ENCODE results near the gene TMEM184B.

TMEM184B gene

DNA sequence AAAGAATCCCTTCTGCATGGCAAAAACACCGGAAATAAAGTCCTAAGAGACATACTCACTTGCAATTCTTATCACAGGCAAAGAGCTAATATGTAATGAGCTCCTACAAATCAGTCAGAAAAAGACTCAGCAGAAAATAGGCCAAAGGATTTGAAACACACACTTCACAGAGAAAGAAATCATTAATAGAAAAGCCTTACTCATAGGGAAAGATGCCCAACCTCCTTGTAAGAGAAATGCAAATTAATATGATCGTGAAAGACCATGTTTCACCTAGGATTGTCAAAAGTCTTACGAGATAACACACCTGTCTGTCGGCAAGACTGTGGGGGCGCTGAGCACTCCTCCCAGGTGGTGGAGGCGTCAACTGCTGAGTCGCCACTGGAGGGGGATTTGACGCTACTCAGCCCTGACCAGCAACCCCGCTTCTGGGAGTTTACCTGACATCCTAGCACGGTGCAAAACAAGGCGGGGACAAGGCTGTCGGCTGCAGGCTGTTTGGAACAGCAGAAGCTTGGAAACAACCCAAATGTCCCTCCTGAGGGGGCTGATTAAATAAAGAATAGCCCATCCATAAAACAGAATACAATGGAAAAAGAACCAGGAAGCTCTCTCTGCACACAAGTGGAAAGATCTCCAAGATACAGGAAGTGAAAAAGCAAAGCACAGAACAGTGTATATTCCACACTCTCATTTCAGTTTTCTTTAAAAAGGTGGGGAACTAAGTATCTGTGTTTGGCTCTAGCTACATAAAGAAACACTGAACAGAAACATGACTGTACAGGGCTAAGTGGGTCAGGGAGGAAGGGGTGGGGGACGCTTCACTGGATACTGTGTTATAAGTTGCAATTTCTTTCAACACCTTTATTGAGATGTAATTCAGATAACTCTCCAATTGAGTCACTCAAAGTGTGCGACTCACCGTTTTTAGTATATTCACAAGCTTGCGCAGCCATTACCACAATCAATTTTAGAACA is 33.0 kb upstream of the TMEM184B start:
- peak; percentile 37 for DNase-seq

DNA sequence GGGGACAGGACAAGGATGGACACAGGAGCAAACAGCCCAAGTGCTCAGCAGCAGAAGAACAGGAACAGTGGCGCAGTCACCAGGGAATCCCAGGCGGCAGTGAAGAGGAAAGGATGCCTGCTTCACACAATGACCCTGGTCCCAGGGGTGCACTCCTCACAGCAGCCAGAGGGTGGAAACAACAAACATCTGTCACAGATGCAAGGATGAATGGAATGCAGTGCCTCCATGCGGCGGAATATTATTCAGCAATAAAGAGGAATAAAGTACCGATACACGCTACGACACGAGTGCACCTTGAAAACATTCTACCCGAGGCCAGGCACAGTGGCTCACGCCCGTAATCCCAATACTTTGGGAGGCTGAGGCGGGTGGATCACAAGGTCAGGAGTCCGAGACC is 31.7 kb upstream of the TMEM184B start:
- DNase-seq: no peak

- DNase-seq: no peak
Observed at GRCh38 chr22:38303974-38304373, 31.2 kb upstream of the TMEM184B start.

GRCh38 chr22:38302906-38303305 is 30.1 kb upstream of the TMEM184B start:
- no peak for DNase-seq

- no peak for DNase-seq
Observed at GRCh38 chr22:38300946-38301345, 28.1 kb upstream of the TMEM184B start.

- DNase-seq: no peak
Observed at GRCh38 chr22:38300197-38300945, 27.6 kb upstream of the TMEM184B start.

GRCh38 chr22:38299770-38300102 is 26.9 kb upstream of the TMEM184B start:
- DNase-seq: no peak

- peak; percentile 34 for DNase-seq
Observed at GRCh38 chr22:38298312-38299005, 25.6 kb upstream of the TMEM184B start.

- DNase-seq: no peak
Observed at GRCh38 chr22:38296372-38296771, 23.6 kb upstream of the TMEM184B start.

- no peak for DNase-seq
Observed at GRCh38 chr22:38295863-38296262, 23.1 kb upstream of the TMEM184B start.

DNA sequence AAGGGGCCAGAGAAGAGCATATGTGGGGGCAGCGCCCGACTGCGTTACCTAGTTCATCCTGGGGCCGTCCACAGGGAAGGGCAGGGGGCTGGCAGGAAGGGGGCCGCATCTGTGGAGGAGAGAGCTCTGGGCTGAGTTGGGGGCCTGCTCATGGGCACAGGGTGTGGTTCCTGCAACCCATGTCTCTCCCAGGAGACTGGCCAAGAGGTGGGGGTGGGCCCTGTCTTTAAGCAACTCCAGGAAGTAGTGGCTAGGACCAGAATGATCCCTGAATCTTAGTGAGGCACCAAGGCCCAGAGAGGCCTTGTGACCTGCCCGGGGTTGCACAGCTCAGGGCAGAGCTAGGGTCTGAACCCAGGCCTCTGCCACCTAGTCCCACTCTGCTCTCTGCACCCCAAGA is 22.5 kb upstream of the TMEM184B start:
- no peak for DNase-seq

DNA sequence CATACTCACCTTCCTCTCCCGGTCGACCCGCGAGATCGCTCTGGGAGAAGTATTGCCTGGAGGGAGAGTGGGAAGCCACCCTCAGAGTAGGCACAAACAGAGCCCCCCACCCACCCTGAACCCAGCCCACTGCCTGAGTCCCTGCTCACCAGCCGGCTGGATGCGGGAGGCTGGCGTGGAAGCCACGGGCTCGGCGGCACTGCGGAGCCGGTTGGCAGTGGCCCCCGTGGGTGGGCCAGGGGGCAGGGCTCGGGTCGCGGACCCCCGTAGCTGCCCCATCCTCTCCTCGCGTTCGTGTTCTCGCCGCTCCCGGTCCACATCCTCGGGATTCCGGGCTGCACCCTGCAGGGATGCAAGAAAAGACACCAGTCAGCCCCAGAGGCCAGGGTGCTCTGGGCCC is 21.4 kb upstream of the TMEM184B start:
- no peak for DNase-seq

GRCh38 chr22:38292694-38293093 is 19.9 kb upstream of the TMEM184B start:
- DNase-seq: no peak

DNA sequence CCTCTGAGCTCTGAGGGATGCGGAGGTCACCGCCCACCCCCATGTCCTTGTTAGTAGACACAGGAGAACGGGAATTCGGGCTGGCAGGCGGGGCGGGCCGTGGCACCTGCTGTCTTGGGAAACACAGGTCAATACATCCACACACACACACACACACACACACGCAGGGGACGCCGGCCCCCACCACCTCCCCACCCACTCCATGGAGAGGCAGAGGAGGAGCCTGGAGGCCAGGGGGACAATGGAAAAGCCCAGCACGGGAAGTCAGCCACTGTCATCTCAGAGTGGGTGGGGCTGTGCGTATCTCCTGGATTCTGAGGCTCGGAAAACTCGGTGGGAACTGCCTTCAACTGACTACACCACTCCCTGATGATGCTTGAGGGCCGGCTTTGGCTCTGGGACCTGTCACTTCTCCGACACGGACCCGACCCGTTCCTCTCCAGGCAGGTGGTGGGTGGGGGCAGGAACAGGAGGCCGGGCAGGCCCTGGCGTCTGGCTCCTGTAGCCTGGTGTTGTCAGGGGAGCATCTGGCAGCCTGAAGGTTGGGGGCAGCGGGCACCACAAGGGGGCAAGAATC is 18.5 kb upstream of the TMEM184B start:
- DNase-seq: no peak

GRCh38 chr22:38290347-38290746 is 17.5 kb upstream of the TMEM184B start:
- DNase-seq: no peak

GRCh38 chr22:38289583-38290082 is 16.8 kb upstream of the TMEM184B start:
- no peak for DNase-seq

DNA sequence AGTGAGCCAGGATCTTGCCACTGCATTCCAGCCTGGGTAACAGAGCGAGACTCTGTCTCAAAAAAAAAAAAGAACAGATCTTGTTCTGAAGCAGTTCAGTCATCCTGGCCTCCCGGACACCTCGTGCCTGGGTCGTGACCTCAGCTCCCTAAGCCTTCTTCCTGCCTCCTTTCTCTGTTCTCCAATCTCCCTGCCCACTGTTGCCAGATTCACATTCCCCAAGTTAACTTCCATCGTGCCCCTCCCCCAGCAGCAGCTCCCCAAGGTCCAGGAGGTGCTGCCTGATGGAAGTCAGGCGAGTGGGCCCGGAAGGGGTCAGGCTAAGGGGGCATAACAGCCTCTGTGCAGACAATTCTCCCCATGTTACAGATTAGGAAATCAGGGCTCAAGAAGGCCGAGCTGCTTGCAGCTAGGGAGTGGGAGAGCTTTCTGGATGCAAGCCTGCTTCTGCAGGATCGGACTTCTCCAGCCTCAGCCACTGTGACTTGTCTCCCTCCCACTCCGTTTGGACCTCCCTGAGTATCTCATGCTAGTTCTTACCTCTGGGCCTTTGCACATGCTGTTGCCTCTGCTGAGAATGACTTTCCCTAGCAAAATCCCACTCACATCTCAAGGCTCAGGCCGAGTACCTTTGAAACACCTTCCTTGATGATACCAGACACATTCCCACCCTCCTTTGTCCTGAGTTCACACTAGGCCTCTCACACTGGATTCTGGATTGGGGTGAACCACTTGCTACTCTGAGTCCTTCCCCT is 14.3 kb upstream of the TMEM184B start:
- no peak for DNase-seq

DNA sequence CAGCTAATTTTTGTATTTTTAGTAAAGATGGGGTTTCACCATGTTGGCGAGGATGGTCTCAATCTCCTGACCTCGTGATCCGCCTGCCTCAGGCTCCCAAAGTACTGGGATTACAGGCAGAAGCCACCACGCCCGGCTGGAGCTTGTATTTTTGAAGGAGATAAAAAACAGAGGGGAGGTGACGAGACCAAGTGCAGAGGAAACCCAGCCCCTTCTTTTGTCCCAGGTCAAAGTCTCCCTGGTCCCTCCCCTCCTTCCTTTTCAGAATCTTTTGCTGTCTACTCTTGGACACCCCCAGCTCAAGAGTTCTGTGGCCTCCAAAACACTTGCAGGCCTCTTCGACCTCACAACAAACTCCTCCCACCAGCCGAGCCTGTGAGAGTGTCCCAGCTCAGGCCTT is 12.2 kb upstream of the TMEM184B start:
- no peak for DNase-seq

GRCh38 chr22:38284042-38284402 is 11.2 kb upstream of the TMEM184B start:
- no peak for DNase-seq

DNA sequence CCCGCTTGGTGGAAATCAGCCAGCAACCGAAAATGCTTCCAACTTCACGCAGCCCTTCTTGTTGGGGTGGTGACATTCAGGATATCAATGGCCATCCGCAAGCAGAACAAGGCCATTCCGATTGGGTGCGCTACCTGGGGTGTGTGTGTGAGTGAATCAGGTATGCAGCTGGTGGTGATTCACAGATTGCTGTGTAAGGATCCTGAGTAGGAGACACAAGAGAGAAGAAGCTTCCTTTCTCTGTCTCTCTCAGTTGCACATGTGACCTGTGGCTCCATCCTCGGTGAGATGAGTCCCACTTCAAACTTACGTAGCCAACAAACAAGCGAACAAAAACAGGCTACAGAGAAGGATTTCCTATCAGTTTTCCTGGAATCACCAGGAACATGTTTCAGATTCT is 9.6 kb upstream of the TMEM184B start:
- no peak for DNase-seq

- DNase-seq: no peak
Observed at GRCh38 chr22:38276166-38276565, 3.4 kb upstream of the TMEM184B start.

DNA sequence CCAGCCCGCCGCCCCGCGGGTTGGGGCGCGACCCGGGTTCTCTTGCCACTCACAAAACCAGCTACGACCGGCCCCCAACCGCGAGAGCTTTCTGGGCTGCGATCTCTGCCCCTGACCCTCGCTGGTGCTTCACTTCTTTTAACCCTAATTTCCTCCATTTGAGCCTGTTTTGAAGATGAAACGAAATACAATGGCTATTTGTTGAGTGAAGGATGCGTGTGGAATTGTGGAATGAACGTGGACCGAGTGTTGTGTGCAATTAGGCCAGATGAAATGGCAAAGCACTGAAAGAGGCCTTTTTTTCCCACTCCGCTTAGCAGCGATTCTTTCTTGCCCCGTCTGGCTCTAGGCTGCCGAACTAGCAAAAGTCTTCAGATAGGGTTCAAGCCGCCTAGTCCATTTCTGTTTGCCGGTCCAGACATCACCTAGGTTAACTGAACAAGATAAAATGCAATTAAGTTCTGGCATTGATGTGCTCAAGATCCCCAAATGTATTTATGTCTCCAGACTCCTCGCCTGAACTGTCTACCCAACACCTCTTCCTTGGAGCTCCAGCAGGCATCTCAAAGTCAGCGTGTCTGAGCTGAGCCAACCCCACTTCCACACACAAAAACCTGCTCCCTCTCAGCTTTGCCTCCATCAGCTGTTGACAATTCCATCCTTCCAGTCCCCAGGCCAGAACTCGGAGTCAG is 471 bp upstream of the TMEM184B start:
- DNase-seq: no peak
